Measurements from ENCODE around the gene PTPRM.

DNA sequence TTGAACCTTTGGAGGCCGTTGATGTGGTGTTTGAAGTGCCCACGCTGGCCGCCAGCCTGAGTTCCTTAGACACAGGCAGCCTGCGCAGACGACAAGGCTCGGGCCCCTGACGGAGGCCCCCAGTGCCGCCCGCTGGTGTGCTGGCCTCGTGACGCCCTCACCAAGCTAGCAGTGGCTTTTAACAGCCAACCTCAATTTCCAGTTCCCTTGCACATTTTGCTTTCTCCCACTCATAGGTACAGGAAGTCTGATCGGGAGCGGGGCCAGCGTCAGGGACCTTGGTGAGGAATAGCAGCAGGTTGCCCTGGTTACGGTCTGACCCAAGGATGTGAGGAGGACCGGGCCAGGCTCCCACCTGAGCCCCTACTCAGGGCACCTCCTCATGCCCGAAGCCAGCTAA, 834.5 kb downstream of the PTPRM start:
- TF ChIP-seq CTCF (IDR thresholded peaks at IDR 0.05) (no peak), POLR2A (IDR thresholded peaks at IDR 0.05) (no peak), EP300 (IDR thresholded peaks at IDR 0.05) (no peak)

All from ovary (tissue), 3 donors.